K562 (cell line): Measurements from ENCODE around the gene C1orf216. TPM values are rescaled to one million over a fixed set of nuclear protein-coding genes. Genes with fewer than 3 reads are reported as not detected.

Source experiments
- ASH1L ChIP-seq: fragments of 450-650 bp; IDR thresholded peaks from 2 replicates; pipeline ENCODE4 v1.6.1; 2018; ENCODE audit warnings: borderline replicate concordance, mild to moderate bottlenecking, low read depth; ENCODE audit not compliant: partially characterized antibody
- CTBP1 ChIP-seq: fragments of 450-650 bp; IDR thresholded peaks from 2 replicates; pipeline ENCODE4 v1.6.1; 2016; ENCODE audit warnings: borderline replicate concordance
- HIVEP1 ChIP-seq: fragments of 250-450 bp; sonication (Bioruptor Pico); IDR thresholded peaks from 2 replicates; pipeline ENCODE4 v1.4.0; 2020; ENCODE audit warnings: mild to moderate bottlenecking
- JUND ChIP-seq, 2 experiments: IDR thresholded peaks; 2 replicates in 1 of 2; 3 replicates in 1 of 2; pipeline ENCODE4 v1.6.1; 2011; ENCODE audit warnings: borderline replicate concordance in 2 of 2, low read depth in 2 of 2, low read length in 2 of 2, improper control_type of control experiment in 1 of 2, missing biosample characterization in 1 of 2, missing genetic modification characterization in 1 of 2, missing genetic modification reagents in 1 of 2
- MTA2 ChIP-seq: fragments of 450-650 bp; IDR thresholded peaks from 2 replicates; pipeline ENCODE4 v1.6.1; 2016; ENCODE audit warnings: low read depth
- NRF1 ChIP-seq, 2 experiments: fragments of 450-650 bp; IDR thresholded peaks in 1 of 2; conservative IDR thresholded peaks in 1 of 2; 2 replicates each; pipeline ENCODE4 v1.6.1; 2014; ENCODE audit warnings: mild to moderate bottlenecking in 2 of 2
- SAFB2 ChIP-seq: fragments of 200-400 bp; formaldehyde crosslinking; IDR thresholded peaks from 2 replicates; pipeline ENCODE4 v1.6.1; 2018; ENCODE audit warnings: borderline replicate concordance, low read length, low read depth, moderate library complexity; ENCODE audit not compliant: severe bottlenecking
- ZFP1 ChIP-seq: fragments of 450-650 bp; formaldehyde crosslinking; IDR thresholded peaks from 2 replicates; pipeline ENCODE4 v1.4.0; 2020; ENCODE audit warnings: mild to moderate bottlenecking, mixed read lengths
- ZNF212 ChIP-seq: fragments of 450-650 bp; formaldehyde crosslinking; IDR thresholded peaks from 2 replicates; pipeline ENCODE4 v1.4.0; 2020; ENCODE audit warnings: mild to moderate bottlenecking
- polyA plus RNA-seq, 8 experiments: library from polyadenylated mRNA; depleted of rRNA in 4 of 8; stranded (reverse) in 5 of 8; unstranded in 3 of 8; fragments of >200 nt; fragmentation: Nextera tagmentation in 2 of 8; fragmentation: Illumina TruSeq in 1 of 8; extraction: Ambion mirVana in 2 of 8; extraction: Trizol in 1 of 8; gene quantifications; 2 replicates each; pipeline versions ENCODE4 v1.2.1 to v1.2.3, GENCODE V29; 2011 to 2014; ENCODE audit warnings: inconsistent platforms in 1 of 8, missing spikeins in 1 of 8
- total RNA-seq, 7 experiments: library from RNA; depleted of rRNA in 6 of 7; stranded (reverse); fragments of >200 nt in 6 of 7; fragmentation: Illumina TruSeq in 2 of 7; extraction: Trizol in 2 of 7; gene quantifications; 2 replicates each; pipeline versions ENCODE4 v1.2.1 to v1.2.3, GENCODE V29; 2011 to 2021; ENCODE audit warnings: low replicate concordance in 1 of 7
- TF ChIP-seq, protein P1 (sequence below), 2 experiments: fragments of 250-450 bp in 1 of 2; fragments of 450-650 bp in 1 of 2; sonication (Bioruptor Pico) in 1 of 2; IDR thresholded peaks; 2 replicates each; pipeline versions ENCODE4 v1.6.1 to v1.8.0; 2016 to 2021; ENCODE audit warnings: mild to moderate bottlenecking in 2 of 2, moderate library complexity in 2 of 2, missing compliant biosample characterization in 1 of 2, missing genetic modification characterization in 1 of 2
- TF ChIP-seq, protein P2 (sequence below): fragments of 250-450 bp; sonication (Bioruptor Pico); IDR thresholded peaks from 2 replicates; pipeline ENCODE4 v1.4.0; 2020; ENCODE audit warnings: mild to moderate bottlenecking, moderate library complexity
- TF ChIP-seq, protein P3 (sequence below), 2 experiments: IDR thresholded peaks; 2 replicates each; pipeline ENCODE4 v1.6.1; 2011; ENCODE audit warnings: borderline replicate concordance in 1 of 2, control low read depth in 1 of 2, low read depth in 1 of 2, low read length in 1 of 2, mild to moderate bottlenecking in 1 of 2, mixed read lengths in 1 of 2, moderate library complexity in 1 of 2; ENCODE audit not compliant: insufficient read depth in 1 of 2, insufficient read length in 1 of 2, poor library complexity in 1 of 2, severe bottlenecking in 1 of 2; ENCODE audit errors: extremely low read depth in 1 of 2
- TF ChIP-seq, protein P4 (sequence below), 2 experiments: fragments of 450-650 bp; IDR thresholded peaks; 2 replicates each; pipeline ENCODE4 v1.6.1; 2018; ENCODE audit warnings: mild to moderate bottlenecking in 2 of 2, low read depth in 1 of 2; ENCODE audit not compliant: partially characterized antibody in 2 of 2
- TF ChIP-seq, protein P5 (sequence below): sonication (generic); formaldehyde crosslinking; IDR thresholded peaks from 2 replicates; pipeline ENCODE4 v1.8.0; 2022; ENCODE audit warnings: mild to moderate bottlenecking, missing genetic modification reagents

Gene C1orf216
- total and polyA plus RNA-seq, 9 of the 15 experiments (the other 6 are each of a cell fraction or from before 2014, with no cell fraction given), result 3.4 to 25.1 (median 15.0) TPM

DNA sequence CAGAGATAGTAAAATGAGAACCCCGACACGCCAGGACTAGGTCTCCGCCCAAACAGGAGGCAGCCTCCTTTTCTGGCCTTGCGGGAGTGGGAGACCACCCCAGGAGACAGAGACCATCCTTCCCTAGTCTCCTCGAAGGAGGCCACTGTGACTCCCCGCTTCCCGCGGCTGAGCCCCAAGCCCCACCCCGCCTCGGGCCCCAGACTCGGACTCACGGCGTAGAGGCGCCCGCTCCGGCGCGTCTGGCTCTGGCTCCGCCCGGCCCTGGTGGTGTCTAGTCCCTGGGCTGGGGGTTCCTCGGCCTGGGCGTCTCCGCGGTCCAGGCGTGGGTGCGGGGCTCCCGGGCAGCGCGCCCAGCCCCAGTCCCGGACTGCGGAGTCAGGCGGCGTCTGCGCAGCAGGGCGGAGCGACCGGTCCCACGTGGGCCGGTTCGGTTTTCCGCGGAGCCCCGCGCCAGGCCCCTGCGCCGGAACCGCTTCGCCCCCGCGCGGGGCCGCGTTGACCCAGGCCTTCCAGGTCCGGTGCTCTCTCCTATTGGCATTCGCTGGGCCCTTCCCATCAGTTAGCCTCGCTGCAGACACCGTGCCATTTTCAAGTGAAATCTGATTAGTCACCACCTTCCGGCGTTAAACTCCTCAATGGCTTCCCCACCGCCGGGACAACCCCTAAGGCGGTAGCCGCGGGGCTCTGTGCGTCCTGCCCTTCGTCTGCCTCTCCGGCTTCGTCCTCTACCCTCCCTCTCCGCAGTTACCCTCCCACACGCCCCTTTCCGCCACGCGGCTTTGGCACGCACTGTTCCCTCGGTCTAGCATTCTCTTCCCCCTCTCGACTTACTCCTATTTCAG lies at the start of gene C1orf216 (continued):
- TF ChIP-seq, protein P1, sequence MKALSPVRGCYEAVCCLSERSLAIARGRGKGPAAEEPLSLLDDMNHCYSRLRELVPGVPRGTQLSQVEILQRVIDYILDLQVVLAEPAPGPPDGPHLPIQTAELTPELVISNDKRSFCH (CRISPR knock-in tag; IDR thresholded peaks at IDR 0.05), result no peak
- TF ChIP-seq, protein P1 (tag; IDR thresholded peaks at IDR 0.05), result peak; percentile 89
- TF ChIP-seq JUND (IDR thresholded peaks at IDR 0.05; ENCODE audit: borderline replicate concordance, low read depth, low read length) (no peak), JUND (tag; IDR thresholded peaks at IDR 0.05; ENCODE audit: borderline replicate concordance, low read depth, low read length) (no peak), SAFB2 (no peak), HIVEP1 (no peak), CTBP1 (peak; percentile 75), ZFP1 (CRISPR knock-in tag) (0 out of 2 replicates have a peak, but pooled peaks have one; percentile 63), ZNF212 (CRISPR knock-in tag) (0 out of 2 replicates have a peak, but pooled peaks have one; percentile 28), NRF1 (conservative IDR thresholded peaks at IDR 0.05 in 1 of 2, IDR thresholded peaks at IDR 0.05 in 1 of 2) (peak; percentile 89 to 90), MTA2 (0 out of 2 replicates have a peak, but pooled peaks have one; percentile 13), ASH1L (peak; percentile 62)
- TF ChIP-seq, protein P2, sequence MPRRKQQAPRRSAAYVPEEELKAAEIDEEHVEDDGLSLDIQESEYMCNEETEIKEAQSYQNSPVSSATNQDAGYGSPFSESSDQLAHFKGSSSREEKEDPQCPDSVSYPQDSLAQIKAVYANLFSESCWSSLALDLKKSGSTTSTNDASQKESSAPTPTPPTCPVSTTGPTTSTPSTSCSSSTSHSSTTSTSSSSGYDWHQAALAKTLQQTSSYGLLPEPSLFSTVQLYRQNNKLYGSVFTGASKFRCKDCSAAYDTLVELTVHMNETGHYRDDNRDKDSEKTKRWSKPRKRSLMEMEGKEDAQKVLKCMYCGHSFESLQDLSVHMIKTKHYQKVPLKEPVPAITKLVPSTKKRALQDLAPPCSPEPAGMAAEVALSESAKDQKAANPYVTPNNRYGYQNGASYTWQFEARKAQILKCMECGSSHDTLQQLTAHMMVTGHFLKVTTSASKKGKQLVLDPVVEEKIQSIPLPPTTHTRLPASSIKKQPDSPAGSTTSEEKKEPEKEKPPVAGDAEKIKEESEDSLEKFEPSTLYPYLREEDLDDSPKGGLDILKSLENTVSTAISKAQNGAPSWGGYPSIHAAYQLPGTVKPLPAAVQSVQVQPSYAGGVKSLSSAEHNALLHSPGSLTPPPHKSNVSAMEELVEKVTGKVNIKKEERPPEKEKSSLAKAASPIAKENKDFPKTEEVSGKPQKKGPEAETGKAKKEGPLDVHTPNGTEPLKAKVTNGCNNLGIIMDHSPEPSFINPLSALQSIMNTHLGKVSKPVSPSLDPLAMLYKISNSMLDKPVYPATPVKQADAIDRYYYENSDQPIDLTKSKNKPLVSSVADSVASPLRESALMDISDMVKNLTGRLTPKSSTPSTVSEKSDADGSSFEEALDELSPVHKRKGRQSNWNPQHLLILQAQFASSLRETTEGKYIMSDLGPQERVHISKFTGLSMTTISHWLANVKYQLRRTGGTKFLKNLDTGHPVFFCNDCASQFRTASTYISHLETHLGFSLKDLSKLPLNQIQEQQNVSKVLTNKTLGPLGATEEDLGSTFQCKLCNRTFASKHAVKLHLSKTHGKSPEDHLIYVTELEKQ (CRISPR knock-in tag), result no peak
- TF ChIP-seq, protein P3, sequence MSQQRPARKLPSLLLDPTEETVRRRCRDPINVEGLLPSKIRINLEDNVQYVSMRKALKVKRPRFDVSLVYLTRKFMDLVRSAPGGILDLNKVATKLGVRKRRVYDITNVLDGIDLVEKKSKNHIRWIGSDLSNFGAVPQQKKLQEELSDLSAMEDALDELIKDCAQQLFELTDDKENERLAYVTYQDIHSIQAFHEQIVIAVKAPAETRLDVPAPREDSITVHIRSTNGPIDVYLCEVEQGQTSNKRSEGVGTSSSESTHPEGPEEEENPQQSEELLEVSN (IDR thresholded peaks at IDR 0.05; ENCODE audit: borderline replicate concordance in 1 of 2, extremely low read depth in 1 of 2, insufficient read depth in 1 of 2, insufficient read length in 1 of 2, low read depth in 1 of 2, low read length in 1 of 2, poor library complexity in 1 of 2, severe bottlenecking in 1 of 2), result peak; percentile 84 to 90
- TF ChIP-seq, protein P4, sequence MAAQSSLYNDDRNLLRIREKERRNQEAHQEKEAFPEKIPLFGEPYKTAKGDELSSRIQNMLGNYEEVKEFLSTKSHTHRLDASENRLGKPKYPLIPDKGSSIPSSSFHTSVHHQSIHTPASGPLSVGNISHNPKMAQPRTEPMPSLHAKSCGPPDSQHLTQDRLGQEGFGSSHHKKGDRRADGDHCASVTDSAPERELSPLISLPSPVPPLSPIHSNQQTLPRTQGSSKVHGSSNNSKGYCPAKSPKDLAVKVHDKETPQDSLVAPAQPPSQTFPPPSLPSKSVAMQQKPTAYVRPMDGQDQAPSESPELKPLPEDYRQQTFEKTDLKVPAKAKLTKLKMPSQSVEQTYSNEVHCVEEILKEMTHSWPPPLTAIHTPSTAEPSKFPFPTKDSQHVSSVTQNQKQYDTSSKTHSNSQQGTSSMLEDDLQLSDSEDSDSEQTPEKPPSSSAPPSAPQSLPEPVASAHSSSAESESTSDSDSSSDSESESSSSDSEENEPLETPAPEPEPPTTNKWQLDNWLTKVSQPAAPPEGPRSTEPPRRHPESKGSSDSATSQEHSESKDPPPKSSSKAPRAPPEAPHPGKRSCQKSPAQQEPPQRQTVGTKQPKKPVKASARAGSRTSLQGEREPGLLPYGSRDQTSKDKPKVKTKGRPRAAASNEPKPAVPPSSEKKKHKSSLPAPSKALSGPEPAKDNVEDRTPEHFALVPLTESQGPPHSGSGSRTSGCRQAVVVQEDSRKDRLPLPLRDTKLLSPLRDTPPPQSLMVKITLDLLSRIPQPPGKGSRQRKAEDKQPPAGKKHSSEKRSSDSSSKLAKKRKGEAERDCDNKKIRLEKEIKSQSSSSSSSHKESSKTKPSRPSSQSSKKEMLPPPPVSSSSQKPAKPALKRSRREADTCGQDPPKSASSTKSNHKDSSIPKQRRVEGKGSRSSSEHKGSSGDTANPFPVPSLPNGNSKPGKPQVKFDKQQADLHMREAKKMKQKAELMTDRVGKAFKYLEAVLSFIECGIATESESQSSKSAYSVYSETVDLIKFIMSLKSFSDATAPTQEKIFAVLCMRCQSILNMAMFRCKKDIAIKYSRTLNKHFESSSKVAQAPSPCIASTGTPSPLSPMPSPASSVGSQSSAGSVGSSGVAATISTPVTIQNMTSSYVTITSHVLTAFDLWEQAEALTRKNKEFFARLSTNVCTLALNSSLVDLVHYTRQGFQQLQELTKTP (IDR thresholded peaks at IDR 0.05; ENCODE audit: low read depth in 1 of 2, partially characterized antibody in 2 of 2), result peak in 1 of 2 experiments; percentile 63
- TF ChIP-seq, protein P5, sequence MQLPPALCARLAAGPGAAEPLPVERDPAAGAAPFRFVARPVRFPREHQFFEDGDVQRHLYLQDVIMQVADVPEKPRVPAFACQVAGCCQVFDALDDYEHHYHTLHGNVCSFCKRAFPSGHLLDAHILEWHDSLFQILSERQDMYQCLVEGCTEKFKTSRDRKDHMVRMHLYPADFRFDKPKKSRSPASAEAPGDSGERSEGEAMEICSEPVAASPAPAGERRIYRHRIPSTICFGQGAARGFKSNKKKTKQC (CRISPR knock-in tag), result peak; percentile 82
